Activated T-helper 1 cell treated with anti-CD3 and anti-CD28 coated beads, Interleukin-12 subunit alpha, Interleukin-12 subunit beta, Interleukin-2, Interleukin-4 antibody, amounts not matched to agents 30 ng/mL and 10 ng/mL and 1 ng/mL, durations not matched to agents 14 hours and 24 hours and 36 hours (primary cell): Measurements from ENCODE around the gene PPARA. TPM values are rescaled to one million over a fixed set of nuclear protein-coding genes. Genes with fewer than 3 reads are reported as not detected.
"Not testable (repeated sequence)": the region's sequence is repeated elsewhere in the genome, so short reads cannot be mapped to it uniquely, and the experiment has no call there.

Experiments
- DNase-seq: peaks from one replicate; pipeline ENCODE4 v3.0.0; 2021; ENCODE audit warnings: low spot score
- H3K27ac Mint-ChIP-seq: one replicate; pipeline ENCODE4 v1.8.0; 2021; ENCODE audit warnings: mild to moderate bottlenecking, mixed read lengths
- H3K27me3 Mint-ChIP-seq: one replicate; pipeline ENCODE4 v1.8.0; 2022; ENCODE audit warnings: mild to moderate bottlenecking, moderate library complexity, mixed read lengths; ENCODE audit not compliant: insufficient read depth
- H3K36me3 Mint-ChIP-seq: one replicate; pipeline ENCODE4 v1.8.0; 2021; ENCODE audit warnings: low read depth, mixed read lengths
- H3K4me1 Mint-ChIP-seq: one replicate; pipeline ENCODE4 v1.8.0; 2021; ENCODE audit warnings: low read depth, mixed read lengths
- H3K4me3 Mint-ChIP-seq: one replicate; pipeline ENCODE4 v1.8.0; 2021; ENCODE audit warnings: mild to moderate bottlenecking, moderate library complexity, mixed read lengths
- H3K9me3 Mint-ChIP-seq: one replicate; pipeline ENCODE4 v1.8.0; 2021; ENCODE audit warnings: mixed read lengths
- intact Hi-C: fragments of 100-400 bp; cut with micrococcal nuclease; formaldehyde crosslinking; loops from one replicate; pipeline ENCODE4 v1.15.1; 2024
- total RNA-seq: library from RNA; stranded (reverse); gene quantifications from 2 replicates; pipeline ENCODE4 v1.2.3, GENCODE V29; 2022

The PPARA gene
- total RNA-seq, 1 donor from 2014 or later = 11.6 TPM

GRCh38 chr22:46247443-46247975, 97.2 kb downstream of the PPARA start:
- Mint-ChIP-seq H3K27me3 (no peaks in the 10 kb centered on the region), H3K4me3 (no peak overlapping the region), H3K27ac (no peak overlapping the region), H3K9me3 (no peaks in the 10 kb centered on the region), H3K4me1 (peaks cover 18% of the 10 kb centered on the region), H3K36me3 (peaks cover 12% of the 10 kb centered on the region)
- intact Hi-C loops = no loop called here
- no peak for DNase-seq

GRCh38 chr22:46250035-46250782, 99.9 kb downstream of the PPARA start, which contains the start of gene CDPF1:
Gene CDPF1, minus strand, starts transcription at chr22:46250293. Its CDS starts 2,009 bp downstream, at chr22:46248284.
- Mint-ChIP-seq H3K36me3 (peaks cover 6% of the 10 kb centered on the region), H3K27ac (peak within 1 kb of the TSS; percentile 74), H3K27me3 (peaks cover 2% of the 10 kb centered on the region), H3K9me3 (no peaks in the 10 kb centered on the region), H3K4me1 (peaks cover 31% of the 10 kb centered on the region), H3K4me3 (peak within 1 kb of the TSS; percentile 87)
- peak; percentile 93 for DNase-seq
- intact Hi-C loops = loop anchor here (1.0 to 10.0 kb wide), 8 partner anchors 11 to 578 kb away; partner anchors contain the start of genes ATXN10, GTSE1 and TRMU

- peaks cover 31% of the 10 kb centered on the region for H3K4me1 Mint-ChIP-seq
- peak overlapping the region; percentile 74 for H3K27ac Mint-ChIP-seq
- DNase-seq = no peak
- H3K4me3 Mint-ChIP-seq = peak overlapping the region; percentile 87
- peaks cover 2% of the 10 kb centered on the region for H3K27me3 Mint-ChIP-seq
- no peaks in the 10 kb centered on the region for H3K9me3 Mint-ChIP-seq
- peaks cover 3% of the 10 kb centered on the region for H3K36me3 Mint-ChIP-seq
- intact Hi-C loops = loop anchor here (1.0 to 10.0 kb wide), 8 partner anchors 11 to 578 kb away; partner anchors contain the start of genes ATXN10, GTSE1 and TRMU
Measured at GRCh38 chr22:46250783-46251125, 100.4 kb downstream of the PPARA start.

DNA sequence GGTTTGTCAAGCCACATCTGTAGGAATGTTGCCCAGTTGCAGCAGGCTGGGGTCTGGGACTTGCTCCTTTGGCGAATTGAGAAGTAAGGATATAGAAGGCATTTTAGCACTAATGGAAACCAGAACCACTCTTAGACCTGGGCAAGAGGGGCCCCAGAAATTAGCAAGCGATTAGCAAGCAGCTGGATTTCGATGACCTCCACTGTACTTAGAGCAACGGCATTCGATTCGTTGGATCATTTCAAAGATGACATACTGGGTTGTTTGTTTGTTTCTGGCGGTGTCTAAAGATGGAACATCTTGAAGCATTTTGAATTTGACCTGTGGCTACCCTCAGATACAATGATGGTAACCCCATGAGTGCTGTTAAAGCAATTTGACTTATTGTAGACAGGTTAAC, 100.9 kb downstream of the PPARA start:
- Mint-ChIP-seq H3K4me1 (peaks cover 31% of the 10 kb centered on the region), H3K36me3 (peaks cover 3% of the 10 kb centered on the region), H3K4me3 (peak overlapping the region; percentile 87), H3K27me3 (peaks cover 2% of the 10 kb centered on the region), H3K27ac (peak overlapping the region; percentile 74), H3K9me3 (no peaks in the 10 kb centered on the region)
- no peak for DNase-seq
- intact Hi-C loops = loop anchor here (5.0 to 10.0 kb wide), 2 partner anchors 216 to 579 kb away; partner anchors contain the start of gene ATXN10

DNA sequence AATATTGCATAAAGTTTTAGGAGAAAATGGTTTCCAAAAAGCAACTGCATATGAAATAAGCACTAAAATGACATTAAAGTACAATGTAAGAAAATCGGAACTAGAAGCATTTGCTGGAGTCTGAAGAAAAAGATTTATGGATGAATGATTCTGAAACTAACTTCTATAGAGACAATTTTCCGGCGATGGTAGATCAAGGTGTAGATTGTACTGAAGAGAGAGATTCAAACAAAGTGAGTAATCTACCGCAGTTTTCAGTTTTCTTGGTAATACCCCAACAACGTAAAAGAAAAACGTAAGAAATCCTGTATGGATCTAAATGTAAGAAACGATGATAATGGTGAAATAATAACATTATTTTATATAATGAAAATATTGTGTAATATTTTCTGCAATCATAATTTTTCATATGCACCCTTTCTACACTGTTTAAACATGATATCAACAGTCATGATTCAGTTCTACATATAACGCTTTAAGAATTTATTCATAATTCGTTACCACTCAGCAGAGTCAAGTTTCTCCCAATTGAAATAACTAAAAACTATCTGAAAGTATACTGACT, 101.6 kb downstream of the PPARA start:
- intact Hi-C loops = loop anchor here (5.0 to 10.0 kb wide), 2 partner anchors 217 to 580 kb away; partner anchors contain the start of gene ATXN10
- peaks cover 6% of the 10 kb centered on the region for H3K27me3 Mint-ChIP-seq
- H3K4me1 Mint-ChIP-seq = peaks cover 31% of the 10 kb centered on the region
- peak overlapping the region; percentile 74 for H3K27ac Mint-ChIP-seq
- DNase-seq = no peak
- peaks cover 3% of the 10 kb centered on the region for H3K36me3 Mint-ChIP-seq
- H3K9me3 Mint-ChIP-seq = no peaks in the 10 kb centered on the region
- peak overlapping the region; percentile 87 for H3K4me3 Mint-ChIP-seq

GRCh38 chr22:46256358-46256958, 106.1 kb downstream of the PPARA start:
- peaks cover 41% of the 10 kb centered on the region for H3K27me3 Mint-ChIP-seq
- H3K9me3 Mint-ChIP-seq = no peaks in the 10 kb centered on the region
- H3K4me3 Mint-ChIP-seq = no peak overlapping the region
- no peak overlapping the region for H3K27ac Mint-ChIP-seq
- H3K4me1 Mint-ChIP-seq = peaks cover 20% of the 10 kb centered on the region
- no peak for DNase-seq
- intact Hi-C loops = loop anchor here (10.0 kb wide), 1 partner anchor 222 kb away; no protein-coding TSS in a partner anchor
- H3K36me3 Mint-ChIP-seq = peaks cover 6% of the 10 kb centered on the region

- peaks cover 8% of the 10 kb centered on the region for H3K4me1 Mint-ChIP-seq
- H3K9me3 Mint-ChIP-seq = peaks cover under 1% of the 10 kb centered on the region
- peaks cover 3% of the 10 kb centered on the region for H3K36me3 Mint-ChIP-seq
- intact Hi-C loops = loop anchor here (10.0 kb wide), 1 partner anchor 225 kb away; no protein-coding TSS in a partner anchor
- no peak overlapping the region for H3K4me3 Mint-ChIP-seq
- DNase-seq = no peak
- H3K27ac Mint-ChIP-seq = no peak overlapping the region
- H3K27me3 Mint-ChIP-seq = peaks cover 59% of the 10 kb centered on the region
Measured at GRCh38 chr22:46259374-46259773, 109.0 kb downstream of the PPARA start.

DNA sequence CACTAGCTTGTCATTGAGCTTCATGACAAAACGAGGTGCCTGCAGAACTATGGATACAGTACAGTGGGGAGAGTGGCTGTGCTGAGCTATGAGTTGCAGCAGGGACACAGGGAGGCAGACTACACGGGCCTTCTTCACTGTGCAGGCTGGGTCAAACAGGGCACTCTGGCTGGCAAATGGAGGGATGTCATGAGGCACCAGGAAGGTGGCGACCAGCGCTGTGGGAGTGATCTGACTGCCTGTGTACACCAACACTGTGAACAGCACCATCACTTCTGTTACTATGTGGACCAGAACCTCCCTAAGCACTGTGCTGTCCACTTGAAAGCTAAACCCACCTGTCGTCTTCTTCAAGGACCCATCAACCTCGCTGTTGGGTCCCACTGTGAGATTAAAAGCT, 109.7 kb downstream of the PPARA start:
- H3K27me3 Mint-ChIP-seq = peaks cover 64% of the 10 kb centered on the region
- peaks cover 3% of the 10 kb centered on the region for H3K9me3 Mint-ChIP-seq
- no peak for DNase-seq
- no peak overlapping the region for H3K27ac Mint-ChIP-seq
- H3K36me3 Mint-ChIP-seq = peaks cover 3% of the 10 kb centered on the region
- intact Hi-C loops = no loop called here
- H3K4me1 Mint-ChIP-seq = peaks cover 1% of the 10 kb centered on the region
- no peak overlapping the region for H3K4me3 Mint-ChIP-seq

DNA sequence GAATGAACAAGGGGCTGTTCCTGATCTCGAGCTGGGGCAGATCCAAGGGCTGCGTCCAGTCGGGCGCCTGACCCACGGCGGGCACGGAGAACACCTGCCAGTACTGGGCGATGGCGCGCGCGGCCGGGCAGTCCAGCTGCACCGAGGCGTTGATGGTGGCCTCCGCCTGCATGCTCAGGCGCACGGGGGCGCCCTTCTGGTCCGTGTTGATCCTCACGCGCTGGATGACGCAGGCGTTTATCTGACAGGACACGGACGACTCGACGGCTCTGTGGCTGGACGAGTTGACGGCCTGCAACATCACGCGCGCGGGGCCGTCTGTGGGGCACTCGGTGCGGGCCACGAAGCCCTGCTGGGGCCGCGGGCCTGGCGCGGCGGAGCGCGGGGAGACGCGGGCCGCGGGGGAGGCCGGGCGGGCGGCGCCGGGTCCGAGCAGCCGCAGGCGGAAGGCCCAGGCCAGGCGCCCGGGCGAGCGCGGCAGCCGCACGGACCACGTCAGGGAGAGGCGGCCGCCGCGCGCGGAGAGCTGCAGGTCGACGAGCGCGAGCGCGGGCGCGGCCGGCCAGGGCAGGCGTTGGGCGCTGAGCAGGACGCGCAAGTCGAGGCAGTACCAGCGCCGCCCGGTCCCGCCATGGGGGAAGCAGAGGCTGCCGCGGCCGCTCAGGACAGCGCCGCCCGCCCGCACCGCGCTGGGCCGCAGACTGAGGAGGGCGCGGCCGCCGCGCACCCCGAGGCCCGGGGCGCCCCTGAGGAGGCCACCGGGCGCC, 112.3 kb downstream of the PPARA start:
- intact Hi-C loops = no loop called here
- Mint-ChIP-seq H3K4me3 (peak overlapping the region; percentile 7), H3K36me3 (peaks cover 3% of the 10 kb centered on the region), H3K27me3 (peaks cover 67% of the 10 kb centered on the region), H3K4me1 (peaks cover 7% of the 10 kb centered on the region), H3K9me3 (peaks cover 3% of the 10 kb centered on the region), H3K27ac (no peak overlapping the region)
- no peak for DNase-seq

GRCh38 chr22:46263216-46263590, 112.9 kb downstream of the PPARA start, which contains the start of gene PKDREJ:
Gene PKDREJ, minus strand, starts transcription at chr22:46263343. Its CDS starts 21 bp downstream, at chr22:46263322.
- no peak for DNase-seq
- peak within 1 kb of the TSS; percentile 35 for H3K4me3 Mint-ChIP-seq
- H3K36me3 Mint-ChIP-seq = peaks cover 3% of the 10 kb centered on the region
- H3K27me3 Mint-ChIP-seq = peaks cover 62% of the 10 kb centered on the region
- H3K27ac Mint-ChIP-seq = no peak within 1 kb of the TSS
- intact Hi-C loops = no loop called here
- peaks cover 3% of the 10 kb centered on the region for H3K9me3 Mint-ChIP-seq
- H3K4me1 Mint-ChIP-seq = peaks cover 8% of the 10 kb centered on the region

- Mint-ChIP-seq H3K4me1 (peaks cover 13% of the 10 kb centered on the region), H3K27me3 (peaks cover 49% of the 10 kb centered on the region)
- intact Hi-C loops, H3K9me3 Mint-ChIP-seq, DNase-seq, H3K36me3 Mint-ChIP-seq, H3K27ac Mint-ChIP-seq, H3K4me3 Mint-ChIP-seq: not testable (repeated sequence)
Measured at GRCh38 chr22:46264520-46264919, 114.2 kb downstream of the PPARA start.

GRCh38 chr22:46265627-46266026, 115.3 kb downstream of the PPARA start:
- Mint-ChIP-seq H3K4me1 (peaks cover 18% of the 10 kb centered on the region), H3K4me3 (peak overlapping the region; percentile 31), H3K27me3 (peaks cover 42% of the 10 kb centered on the region)
- intact Hi-C loops = loop anchor here (5.0 kb wide), 1 partner anchor 113 kb away; the partner anchor contains the start of gene PPARA
- not testable (repeated sequence) for H3K9me3 Mint-ChIP-seq, H3K27ac Mint-ChIP-seq, DNase-seq, H3K36me3 Mint-ChIP-seq
